GM12878 (cell line): ENCODE data around the gene ALCAM. TPM values are rescaled to one million over a fixed set of nuclear protein-coding genes. Genes with fewer than 3 reads are reported as not detected.

Source experiments
- ATAC-seq: fragments of 200-7000 bp; cut with Tn5 transposase; 3 replicates; pipeline ENCODE4 v1.9.1; 2020; ENCODE audit warnings: mild to moderate bottlenecking, moderate library complexity
- BruUV-seq: library from RNA; stranded (reverse); fragments of 400-500 nt; replicated peaks from 2 replicates; lab custom pipeline; 2021; lab: Mats Ljungman, UMichigan
- CTCF ChIA-PET: fragments of 300-600 bp; sonication (Branson Sonifier 250); formaldehyde crosslinking; extraction: SDS; loops from one replicate; lab custom pipeline; 2021; ENCODE audit warnings: inconsistent platforms; lab: Yijun Ruan, JAX
- POLR2A ChIA-PET: fragments of 350-600 bp; formaldehyde crosslinking; extraction: SDS; loops from one replicate; lab custom pipeline; 2021; ENCODE audit warnings: inconsistent platforms; lab: Charles Lee
- RAD21 ChIA-PET: fragments of 300-600 bp; sonication (Branson Sonifier 250); formaldehyde crosslinking; loops from one replicate; lab custom pipeline; 2023; ENCODE audit warnings: antibody characterized with exemption; ENCODE audit not compliant: unreplicated experiment; lab: Charles Lee
- SMC1A ChIA-PET: fragments of 300-600 bp; sonication (Branson Sonifier 250); formaldehyde crosslinking; loops from one replicate; lab custom pipeline; 2023; ENCODE audit not compliant: unreplicated experiment, uncharacterized antibody; lab: Charles Lee
- DNase-seq: peaks from one replicate; pipeline ENCODE4 v3.0.0-alpha.2; 2011; ENCODE audit warnings: low read depth, low spot score
- FAIRE-seq: peaks from 3 replicates; lab custom pipeline; 2011; peaks lifted over from hg19 to GRCh38; lab: Jason Lieb, UNC
- H2AFZ ChIP-seq: 2 replicates; pipeline ENCODE4 v1.6.0; 2011; ENCODE audit warnings: low read depth, low read length, control low read depth; ENCODE audit not compliant: control insufficient read depth
- H3K27ac ChIP-seq: 2 replicates; pipeline ENCODE4 v1.5.1; 2011; ENCODE audit warnings: control low read depth; ENCODE audit not compliant: control insufficient read depth, insufficient read depth
- H3K27me3 ChIP-seq, 2 experiments: replicated peaks in 1 of 2; 2 replicates each; pipeline versions ENCODE4 v1.6.0 to v1.6.1; 2011; ENCODE audit warnings: low read length in 1 of 2; ENCODE audit not compliant: control insufficient read depth in 2 of 2, insufficient read depth in 2 of 2
- H3K36me3 ChIP-seq, 2 experiments: 2 replicates each; pipeline ENCODE4 v1.5.1; 2011; ENCODE audit warnings: low read length in 1 of 2; ENCODE audit not compliant: control insufficient read depth in 2 of 2, insufficient read depth in 2 of 2
- H3K4me1 ChIP-seq: 2 replicates; pipeline ENCODE4 v1.6.1; 2011; ENCODE audit warnings: mild to moderate bottlenecking, low read length, moderate library complexity, mixed read lengths; ENCODE audit not compliant: control insufficient read depth, insufficient read depth
- H3K4me2 ChIP-seq: 2 replicates; pipeline ENCODE4 v1.6.0; 2011; ENCODE audit warnings: control low read depth; ENCODE audit not compliant: control insufficient read depth, insufficient read depth
- H3K4me3 ChIP-seq: fragments of 200-600 bp; sonication (generic); 2 replicates; pipeline ENCODE4 v1.5.1; 2016
- H3K79me2 ChIP-seq: 2 replicates; pipeline ENCODE4 v1.6.0; 2011; ENCODE audit warnings: low read length; ENCODE audit not compliant: control insufficient read depth, insufficient read depth
- H3K9ac ChIP-seq: 2 replicates; pipeline ENCODE4 v1.8.0; 2011; ENCODE audit warnings: low read length, control low read depth, mixed read lengths; ENCODE audit not compliant: control insufficient read depth, insufficient read depth
- H3K9me3 ChIP-seq: replicated peaks from 3 replicates; pipeline ENCODE4 v1.5.1; 2011; ENCODE audit warnings: mild to moderate bottlenecking, low read length; ENCODE audit not compliant: control insufficient read depth, insufficient read depth
- H4K20me1 ChIP-seq: 2 replicates; pipeline ENCODE4 v1.6.0; 2011; ENCODE audit not compliant: control insufficient read depth, insufficient read depth
- CEBPB ChIP-seq, 2 experiments: fragments of 150-350 bp in 1 of 2; IDR thresholded peaks; 2 replicates each; pipeline ENCODE4 v1.6.1; 2012 to 2014; ENCODE audit warnings: low read depth in 2 of 2, low read length in 2 of 2, borderline replicate concordance in 1 of 2, inconsistent platforms in 1 of 2
- RELA ChIP-seq: fragments of 450-650 bp; IDR thresholded peaks from 2 replicates; pipeline ENCODE4 v1.8.0; 2014; ENCODE audit warnings: borderline replicate concordance; ENCODE audit not compliant: partially characterized antibody
- TCF7 ChIP-seq: IDR thresholded peaks from 2 replicates; pipeline ENCODE4 v1.6.1; 2014; ENCODE audit warnings: antibody characterized with exemption, borderline replicate concordance
- WRNIP1 ChIP-seq: IDR thresholded peaks from 2 replicates; pipeline ENCODE4 v1.6.1; 2011; ENCODE audit warnings: low read depth, low read length, improper control_type of control experiment, borderline replicate concordance
- ZBTB11 ChIP-seq: fragments of 450-650 bp; formaldehyde crosslinking; IDR thresholded peaks from 2 replicates; pipeline ENCODE4 v1.5.0; 2022; ENCODE audit warnings: mild to moderate bottlenecking, missing genetic modification characterization
- ZZZ3 ChIP-seq: IDR thresholded peaks from 2 replicates; pipeline ENCODE4 v1.6.1; 2011; ENCODE audit warnings: low read depth; ENCODE audit not compliant: control insufficient read depth, insufficient read length
- WGBS: methylation state at CpG from one replicate; pipeline ENCODE4 v1.1.6; 2016; ENCODE audit warnings: low lambda C conversion rate; ENCODE audit not compliant: insufficient replicate concordance, insufficient coverage; ENCODE audit errors: missing lambda C conversion rate; 5-methylcytosine and 5-hydroxymethylcytosine counted together
- in situ Hi-C: fragments of 300-500 bp; cut with MboI; formaldehyde crosslinking; loops from 9 replicates; pipeline ENCODE4 v1.14.3; 2018; ENCODE audit warnings: mixed read lengths
- intact Hi-C: fragments of 100-400 bp; cut with micrococcal nuclease; formaldehyde crosslinking; loops from one replicate; pipeline ENCODE4 v1.14.2; 2022; ENCODE audit not compliant: unreplicated experiment
- polyA plus RNA-seq, 11 experiments: library from polyadenylated mRNA; depleted of rRNA in 4 of 11; unstranded in 6 of 11; stranded (reverse) in 5 of 11; fragments of >200 nt; fragmentation: Nextera tagmentation in 4 of 11; fragmentation: Illumina TruSeq in 1 of 11; extraction: Ambion mirVana in 4 of 11; extraction: Trizol in 1 of 11; gene quantifications; 1 replicate in 1 of 11; 2 replicates in 10 of 11; pipeline versions ENCODE4 v1.2.1 to v1.2.3, GENCODE V29; 2011 to 2016; ENCODE audit warnings: inconsistent platforms in 2 of 11, missing spikeins in 2 of 11, low read depth in 1 of 11
- total RNA-seq, 4 experiments: library from RNA; depleted of rRNA in 3 of 4; stranded (reverse); fragments of >200 nt in 3 of 4; fragmentation: Illumina TruSeq in 1 of 4; extraction: Trizol in 1 of 4; gene quantifications; 2 replicates each; pipeline versions ENCODE4 v1.2.1 to v1.2.3, GENCODE V29; 2013 to 2021

Gene ALCAM
- total and polyA plus RNA-seq, 10 of the 15 experiments (the other 5 are each of a cell fraction or from before 2014, with no cell fraction given), result 12.2 to 54.2 (median 32.6) TPM

DNA sequence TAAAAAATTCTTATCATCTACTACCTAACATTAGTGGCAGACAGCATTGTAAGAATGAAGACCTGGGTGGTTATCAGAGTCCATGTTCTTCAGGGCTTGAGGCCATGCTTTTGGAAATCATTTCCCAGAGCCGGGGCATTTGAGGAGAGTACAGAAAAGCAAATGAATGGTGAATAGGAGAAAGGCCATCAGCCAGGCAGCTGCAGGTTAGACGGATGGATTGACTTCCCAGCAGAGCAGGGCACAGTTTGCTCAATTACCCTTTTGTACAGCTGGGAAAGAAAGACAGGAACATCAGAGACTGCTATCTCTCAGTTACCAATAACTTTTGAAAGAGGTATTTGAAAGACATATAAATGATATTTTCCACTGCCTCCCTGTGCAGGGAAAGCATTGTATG is 135.6 kb downstream of the ALCAM start:
- no peak for FAIRE-seq

More for the DNA sequence above, 135.6 kb downstream of the ALCAM start:
- BruUV-seq, result no TSS peak
- ATAC-seq (no peak), DNase-seq (no peak)
- POLR2A ChIA-PET, result no interaction called here
- Histone ChIP-seq H3K27ac (no peak overlapping the region), H4K20me1 (no peaks in the 10 kb centered on the region), H3K79me2 (no peaks in the 10 kb centered on the region), H3K4me2 (no peak overlapping the region), H3K36me3 (no peaks in the 10 kb centered on the region), H3K4me3 (no peak overlapping the region), H3K4me1 (no peaks in the 10 kb centered on the region), H3K27me3 (no peaks in the 10 kb centered on the region), H2AFZ (no peak overlapping the region), H3K9me3 (no peaks in the 10 kb centered on the region; the same call in 1 of the 3 replicates), H3K9ac (no peak overlapping the region)
- in situ Hi-C loops, result loop anchor here (25.0 kb wide), 2 partner anchors 1215 to 1390 kb away; no protein-coding TSS in a partner anchor
- SMC1A ChIA-PET, result interaction anchor here (1.2 to 2.7 kb wide), 4 partner anchors 10 to 127 kb away, joined by 3 to 10 read pairs (median 5); no protein-coding TSS in a partner anchor
- CTCF ChIA-PET, result interaction anchor here (0.7 to 1.7 kb wide), 4 partner anchors 9 to 1228 kb away, joined by 3 to 8 read pairs (median 3); no protein-coding TSS in a partner anchor
- intact Hi-C loops, result no loop called here
- WGBS, result 94% methylated on average over 2 of the region's 2 CpGs
- RAD21 ChIA-PET, result no interaction called here
- TF ChIP-seq TCF7, result no peak
- no peak for TF ChIP-seq WRNIP1
- TF ChIP-seq ZBTB11 (CRISPR knock-in tag), result no peak
- TF ChIP-seq RELA, result no peak
- no peak for TF ChIP-seq ZZZ3
- no peak for TF ChIP-seq CEBPB (IDR thresholded peaks at IDR 0.05; ENCODE audit: borderline replicate concordance in 1 of 2, low read depth in 2 of 2, low read length in 2 of 2)
